Activated CD4-positive, alpha-beta T cell treated with anti-CD3 and anti-CD28 coated beads, Interleukin-2, amount 10 ng/mL, durations not matched to agents 7 days and 5 days (primary cell): ENCODE data around the gene ATXN1. TPM values are rescaled to one million over a fixed set of nuclear protein-coding genes. Genes with fewer than 3 reads are reported as not detected.
A peak's percentile ranks its signal among the peaks of the same experiment; 100 is the strongest.

Experiments used
- CTCF ChIA-PET: fragments of 350-600 bp; sonication (Branson Sonifier 250); formaldehyde crosslinking; loops from one replicate; lab custom pipeline; 2021; ENCODE audit warnings: antibody characterized with exemption; lab: Charles Lee
- POLR2A ChIA-PET: fragments of 350-600 bp; sonication (Branson Sonifier 250); formaldehyde crosslinking; loops from one replicate; lab custom pipeline; 2021; ENCODE audit warnings: antibody characterized with exemption; lab: Charles Lee
- DNase-seq: peaks from one replicate; pipeline ENCODE4 v3.0.0-alpha.2; 2020
- H3K27ac Mint-ChIP-seq: one replicate; pipeline ENCODE4 v1.8.0; 2021; ENCODE audit warnings: mild to moderate bottlenecking, moderate library complexity, mixed read lengths
- H3K27me3 Mint-ChIP-seq: one replicate; pipeline ENCODE4 v1.8.0; 2021; ENCODE audit warnings: mixed read lengths
- H3K36me3 Mint-ChIP-seq: one replicate; pipeline ENCODE4 v1.8.0; 2021; ENCODE audit warnings: low read depth, mixed read lengths
- H3K4me1 Mint-ChIP-seq: one replicate; pipeline ENCODE4 v1.8.0; 2021; ENCODE audit warnings: mixed read lengths
- H3K4me3 Mint-ChIP-seq: one replicate; pipeline ENCODE4 v1.8.0; 2021; ENCODE audit warnings: mild to moderate bottlenecking, moderate library complexity, mixed read lengths
- H3K9me3 Mint-ChIP-seq: one replicate; pipeline ENCODE4 v1.8.0; 2021; ENCODE audit warnings: mixed read lengths
- total RNA-seq, 2 experiments: library from RNA; stranded (reverse); gene quantifications; one replicate each; pipeline ENCODE4 v1.2.3, GENCODE V29; 2021

Gene ATXN1
- total RNA-seq, 2 experiments from 2014 or later = 36.0 to 40.4 TPM

DNA sequence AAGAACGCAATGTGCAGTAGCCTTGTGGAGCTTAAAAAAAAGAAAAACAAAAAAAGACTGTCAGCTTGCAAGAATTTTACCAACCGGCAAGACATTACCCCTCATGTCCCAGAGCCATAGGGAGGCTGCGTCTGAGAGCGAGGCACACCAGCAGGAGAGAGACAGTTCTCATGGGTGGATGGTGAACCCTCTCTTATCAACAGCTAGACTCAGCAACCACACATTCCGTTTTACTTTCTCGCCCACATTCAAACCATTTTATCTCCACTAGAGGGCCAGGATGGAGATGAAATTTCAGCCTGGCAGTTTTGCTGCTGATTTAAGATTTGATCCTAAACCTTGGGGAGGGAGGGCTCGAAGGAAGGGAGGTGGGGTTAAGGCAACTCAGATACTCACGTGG lies 247.0 kb downstream of the ATXN1 start:
- Mint-ChIP-seq H3K27ac (peak overlapping the region; percentile 65), H3K9me3 (no peaks in the 10 kb centered on the region), H3K4me1 (peaks cover 68% of the 10 kb centered on the region), H3K4me3 (no peak overlapping the region), H3K27me3 (no peaks in the 10 kb centered on the region), H3K36me3 (peaks cover 13% of the 10 kb centered on the region)
- POLR2A ChIA-PET = interaction anchor here (0.6 kb wide), 1 partner anchor 84 kb away, joined by 5 read pairs; no protein-coding TSS in a partner anchor
- CTCF ChIA-PET = interaction anchor here (0.6 to 2.7 kb wide), 11 partner anchors 10 to 257 kb away, joined by 3 to 9 read pairs (median 4); partner anchors contain the start of gene ATXN1
- peak; percentile 47 for DNase-seq

DNA sequence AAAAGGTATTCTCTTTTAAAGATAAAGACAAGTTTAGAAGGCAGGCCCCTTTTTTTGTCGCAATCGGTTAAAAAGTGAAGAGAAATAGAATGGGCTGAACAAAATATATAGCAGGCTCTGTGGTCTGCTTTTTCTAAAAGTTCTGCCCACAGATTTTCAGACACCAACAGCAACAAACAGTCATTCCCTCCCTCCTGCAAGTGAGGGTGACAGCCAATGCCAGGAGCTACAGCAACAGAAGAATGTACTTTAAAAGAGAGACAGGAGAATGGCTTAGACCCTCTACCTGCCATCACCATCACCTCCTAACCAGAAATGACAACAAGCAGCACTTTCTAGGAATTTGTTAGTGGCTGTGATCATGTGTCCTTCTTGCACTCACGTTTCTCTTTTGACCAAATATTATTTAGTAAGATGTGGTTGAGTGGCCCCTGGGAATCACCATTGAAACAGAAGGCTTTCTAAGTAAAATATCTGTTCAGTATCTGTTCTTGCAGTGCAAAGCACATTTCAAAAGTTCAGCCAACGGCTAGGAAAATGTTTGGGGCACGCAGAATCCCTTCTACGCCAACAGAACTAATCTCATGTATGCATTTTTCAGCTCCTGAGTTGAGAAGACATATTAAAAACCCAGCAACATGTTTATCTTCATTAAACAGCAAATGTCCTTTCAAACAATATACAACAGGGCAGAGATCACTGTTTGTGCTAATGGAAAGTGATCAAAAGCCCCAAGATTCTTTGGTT lies 248.5 kb downstream of the ATXN1 start:
- H3K4me3 Mint-ChIP-seq = no peak overlapping the region
- POLR2A ChIA-PET = interaction anchor here (1.0 kb wide), 1 partner anchor 98 kb away, joined by 3 read pairs; no protein-coding TSS in a partner anchor
- CTCF ChIA-PET = interaction anchor here (0.8 to 2.7 kb wide), 7 partner anchors 17 to 258 kb away, joined by 3 to 9 read pairs (median 6); partner anchors contain the start of gene ATXN1
- H3K27me3 Mint-ChIP-seq = no peaks in the 10 kb centered on the region
- H3K9me3 Mint-ChIP-seq = no peaks in the 10 kb centered on the region
- H3K4me1 Mint-ChIP-seq = peaks cover 55% of the 10 kb centered on the region
- peaks cover 13% of the 10 kb centered on the region for H3K36me3 Mint-ChIP-seq
- H3K27ac Mint-ChIP-seq = peak overlapping the region; percentile 26
- no peak for DNase-seq

DNA sequence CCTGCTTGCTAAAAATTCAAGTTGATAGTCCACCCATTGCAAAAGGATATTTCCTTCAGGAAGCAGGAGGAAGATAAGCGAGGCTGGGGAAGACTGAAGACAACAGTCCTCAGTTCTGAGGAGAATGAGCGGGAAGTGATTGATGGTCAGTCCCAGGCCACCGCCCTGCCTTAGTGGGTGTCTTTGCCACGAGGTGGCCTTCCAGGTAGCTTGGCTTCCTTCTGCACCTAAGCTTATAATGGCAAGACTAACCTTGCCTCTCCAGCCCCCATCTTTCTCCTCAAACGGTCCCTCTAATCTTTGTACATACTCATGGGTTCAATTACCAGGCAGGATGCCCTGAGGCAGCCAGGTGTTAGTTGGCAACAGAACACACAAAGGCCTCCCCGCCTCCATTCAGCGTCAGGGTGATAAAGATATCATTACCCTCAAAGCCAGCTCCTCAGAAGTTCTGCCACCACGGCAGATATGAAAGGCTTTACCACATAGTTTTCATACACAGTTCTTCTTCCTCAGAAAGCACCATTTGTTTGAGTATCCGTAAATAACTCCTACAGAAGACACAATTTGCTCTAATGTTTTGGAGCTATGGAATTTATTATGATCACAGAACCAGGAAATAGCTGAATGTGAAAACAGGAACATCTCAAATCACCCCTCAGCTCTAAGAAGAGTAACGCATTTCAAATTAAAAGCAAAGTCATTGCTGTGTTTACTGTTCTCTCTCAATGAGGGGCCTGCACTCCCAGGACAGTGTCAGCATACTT lies 249.4 kb downstream of the ATXN1 start:
- H3K36me3 Mint-ChIP-seq = peaks cover 12% of the 10 kb centered on the region
- H3K4me1 Mint-ChIP-seq = peaks cover 50% of the 10 kb centered on the region
- H3K9me3 Mint-ChIP-seq = no peaks in the 10 kb centered on the region
- H3K27ac Mint-ChIP-seq = peak overlapping the region; percentile 59
- H3K27me3 Mint-ChIP-seq = no peaks in the 10 kb centered on the region
- ChIA-PET CTCF (interaction anchor here (0.5 to 2.4 kb wide), 14 partner anchors 17 to 416 kb away, joined by 3 to 9 read pairs (median 4); partner anchors contain the start of gene ATXN1), POLR2A (interaction anchor here (1.0 kb wide), 1 partner anchor 97 kb away, joined by 3 read pairs; no protein-coding TSS in a partner anchor)
- H3K4me3 Mint-ChIP-seq = no peak overlapping the region
- peak; percentile 49 for DNase-seq

DNA sequence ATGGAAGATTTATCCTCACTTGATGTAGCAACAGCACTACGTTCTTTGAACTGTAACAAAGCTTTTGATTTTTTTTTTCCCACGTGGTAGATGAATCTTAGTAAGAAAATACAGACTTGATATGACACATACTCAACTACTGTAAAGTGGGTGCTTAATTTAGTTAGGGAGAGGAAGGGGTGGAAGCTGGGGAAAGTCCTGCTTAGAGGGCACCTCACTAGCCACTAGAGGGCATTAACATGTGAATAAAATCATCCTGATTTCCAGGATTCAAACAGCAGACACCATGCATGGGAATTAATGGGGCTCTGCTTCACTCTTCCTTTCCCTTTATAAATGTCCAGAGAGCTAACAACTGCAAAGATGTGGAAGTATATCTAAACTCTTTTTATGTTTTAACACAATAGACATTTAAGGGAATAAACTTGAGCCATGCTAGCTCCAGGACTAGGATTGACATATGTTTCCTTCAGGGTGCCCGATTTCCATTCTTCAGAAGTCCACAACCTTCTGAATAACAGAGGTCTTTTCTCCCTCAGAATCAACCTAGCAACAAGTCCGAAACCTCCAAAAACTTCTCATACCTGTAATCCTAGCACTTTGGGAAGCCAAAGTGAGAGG lies 250.1 kb downstream of the ATXN1 start:
- no peaks in the 10 kb centered on the region for H3K27me3 Mint-ChIP-seq
- no peak overlapping the region for H3K27ac Mint-ChIP-seq
- ChIA-PET POLR2A (no interaction called here), CTCF (interaction anchor here (0.6 to 2.4 kb wide), 18 partner anchors 12 to 456 kb away, joined by 3 to 9 read pairs (median 4); partner anchors contain the start of gene ATXN1)
- DNase-seq = no peak
- peaks cover 12% of the 10 kb centered on the region for H3K36me3 Mint-ChIP-seq
- peaks cover 50% of the 10 kb centered on the region for H3K4me1 Mint-ChIP-seq
- no peak overlapping the region for H3K4me3 Mint-ChIP-seq
- no peaks in the 10 kb centered on the region for H3K9me3 Mint-ChIP-seq

DNA sequence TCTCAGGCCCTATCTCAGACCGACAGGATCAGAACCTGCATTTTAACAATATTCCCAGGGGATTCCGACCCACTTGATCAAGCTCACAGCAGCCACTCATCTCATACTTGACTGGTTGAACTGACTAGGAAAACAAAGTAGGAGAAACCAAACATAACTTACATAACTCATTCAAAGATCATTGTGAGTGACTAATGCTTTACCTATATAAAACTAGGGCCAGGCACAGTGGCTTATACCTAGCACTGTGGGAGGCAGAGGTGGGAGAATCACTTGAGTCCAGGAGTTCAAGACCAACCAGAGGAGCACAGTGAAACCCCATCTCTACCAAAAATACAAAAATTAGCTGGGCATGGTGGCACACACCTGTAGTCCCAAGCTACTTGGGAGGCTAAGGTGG lies 251.0 kb downstream of the ATXN1 start:
- Mint-ChIP-seq H3K4me3 (no peak overlapping the region), H3K4me1 (peaks cover 53% of the 10 kb centered on the region), H3K36me3 (peaks cover 12% of the 10 kb centered on the region), H3K27me3 (no peaks in the 10 kb centered on the region), H3K9me3 (no peaks in the 10 kb centered on the region), H3K27ac (no peak overlapping the region)
- CTCF ChIA-PET = interaction anchor here (0.6 to 2.4 kb wide), 10 partner anchors 13 to 456 kb away, joined by 3 to 9 read pairs (median 4); partner anchors contain the start of gene ATXN1
- no peak for DNase-seq
- POLR2A ChIA-PET = no interaction called here

DNA sequence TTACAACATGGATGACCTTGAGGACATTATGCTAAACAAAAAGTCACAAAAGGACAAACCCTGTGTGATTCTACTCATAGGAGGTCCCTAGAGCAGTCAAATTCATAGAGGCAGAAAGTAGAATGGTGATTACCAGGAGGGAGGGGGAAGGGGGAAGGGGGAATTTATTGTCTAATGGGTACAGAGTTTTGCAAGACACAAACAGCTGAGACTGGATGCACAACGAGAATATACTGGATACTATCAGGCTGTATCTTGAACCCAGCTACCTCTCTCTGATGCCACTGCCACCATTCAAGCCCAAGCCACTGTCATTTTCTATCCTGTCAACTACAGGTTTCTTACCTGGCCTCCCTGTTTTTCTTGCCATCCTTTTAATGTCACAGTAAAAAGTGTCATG lies 252.3 kb downstream of the ATXN1 start:
- H3K4me1 Mint-ChIP-seq = peaks cover 55% of the 10 kb centered on the region
- no peak overlapping the region for H3K27ac Mint-ChIP-seq
- no peaks in the 10 kb centered on the region for H3K9me3 Mint-ChIP-seq
- H3K27me3 Mint-ChIP-seq = no peaks in the 10 kb centered on the region
- peaks cover 9% of the 10 kb centered on the region for H3K36me3 Mint-ChIP-seq
- ChIA-PET POLR2A (no interaction called here), CTCF (no interaction called here)
- DNase-seq = no peak
- no peak overlapping the region for H3K4me3 Mint-ChIP-seq

DNA sequence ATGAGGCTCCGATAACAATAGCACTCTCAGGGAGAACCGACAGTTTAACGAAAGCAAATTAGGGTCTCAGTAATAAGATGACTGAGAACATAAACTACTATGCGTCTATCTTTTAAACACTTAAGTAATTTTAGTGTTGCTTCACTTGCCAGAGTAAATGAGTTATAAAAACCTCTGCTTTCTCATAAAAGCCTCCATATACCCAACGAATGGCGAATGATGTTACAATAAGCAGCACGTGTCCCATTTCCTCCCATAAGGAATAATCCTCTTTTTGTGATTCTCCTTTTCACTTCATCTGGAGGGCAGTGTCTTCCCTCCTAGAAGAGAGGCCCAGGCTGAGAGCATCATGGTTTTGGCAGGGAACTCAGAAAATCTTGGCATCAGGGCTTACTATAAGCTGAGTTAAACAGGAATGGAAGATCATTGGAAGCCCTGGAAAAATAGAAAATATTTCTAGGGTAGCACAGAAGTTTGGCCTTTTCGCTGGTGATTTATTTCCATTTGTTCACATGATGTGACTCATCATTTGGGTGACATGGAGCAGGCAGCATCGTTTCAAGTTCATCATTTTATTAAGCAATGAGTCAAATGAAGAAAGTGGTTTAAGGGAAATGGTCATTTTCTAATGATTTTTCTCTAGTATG lies 255.4 kb downstream of the ATXN1 start:
- ChIA-PET CTCF (interaction anchor here (0.9 kb wide), 1 partner anchor 174 kb away, joined by 4 read pairs; no protein-coding TSS in a partner anchor), POLR2A (no interaction called here)
- peaks cover 10% of the 10 kb centered on the region for H3K36me3 Mint-ChIP-seq
- H3K9me3 Mint-ChIP-seq = no peaks in the 10 kb centered on the region
- H3K27ac Mint-ChIP-seq = no peak overlapping the region
- H3K27me3 Mint-ChIP-seq = no peaks in the 10 kb centered on the region
- peaks cover 34% of the 10 kb centered on the region for H3K4me1 Mint-ChIP-seq
- no peak overlapping the region for H3K4me3 Mint-ChIP-seq
- DNase-seq = no peak

DNA sequence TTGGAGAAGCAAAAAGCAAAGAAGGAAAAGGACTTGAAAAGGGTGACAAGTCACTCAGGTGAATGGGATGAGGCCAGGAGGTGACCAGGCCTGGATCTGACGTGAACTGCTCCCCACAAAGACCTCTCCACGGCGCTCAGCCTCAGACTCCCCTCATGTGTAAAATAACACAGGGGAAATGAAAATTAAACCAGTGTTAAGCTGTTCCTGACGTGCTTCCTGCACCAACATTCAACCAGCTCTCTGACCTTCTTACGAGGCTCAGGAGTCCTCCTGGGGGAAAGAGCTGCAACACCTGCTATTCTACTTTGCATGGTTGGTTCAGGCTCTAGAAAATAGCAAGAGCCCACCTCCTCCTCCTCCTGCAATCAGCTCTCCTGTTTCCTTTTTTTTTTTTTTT lies 256.7 kb downstream of the ATXN1 start:
- H3K4me1 Mint-ChIP-seq = peaks cover 28% of the 10 kb centered on the region
- CTCF ChIA-PET = interaction anchor here (0.5 to 1.3 kb wide), 6 partner anchors 9 to 1281 kb away, joined by 3 to 4 read pairs (median 3); no protein-coding TSS in a partner anchor
- POLR2A ChIA-PET = no interaction called here
- peak overlapping the region; percentile 3 for H3K27ac Mint-ChIP-seq
- peaks cover 2% of the 10 kb centered on the region for H3K9me3 Mint-ChIP-seq
- H3K36me3 Mint-ChIP-seq = peaks cover 12% of the 10 kb centered on the region
- no peak for DNase-seq
- H3K27me3 Mint-ChIP-seq = no peaks in the 10 kb centered on the region
- H3K4me3 Mint-ChIP-seq = no peak overlapping the region

DNA sequence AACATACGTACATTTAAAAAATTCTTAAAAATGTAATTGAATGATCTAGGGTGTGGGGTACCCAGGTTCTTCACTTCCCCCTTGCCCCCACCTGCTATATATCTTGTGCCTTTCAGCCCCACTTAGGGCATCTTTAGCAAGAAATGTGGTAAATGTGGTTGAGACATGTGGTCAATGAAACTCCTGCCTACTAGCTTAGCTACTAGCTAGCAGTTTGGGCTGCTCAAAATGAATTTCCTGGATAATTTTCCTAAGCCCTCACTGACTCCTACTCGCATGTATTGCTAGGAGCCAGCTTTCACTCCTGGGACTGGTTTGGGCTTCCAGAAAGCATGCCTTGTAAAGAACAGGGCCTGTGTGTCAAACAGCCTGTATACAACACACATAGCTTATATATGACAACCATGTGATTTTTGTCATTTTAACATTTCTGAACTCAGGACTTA lies 257.3 kb downstream of the ATXN1 start:
- no peak overlapping the region for H3K4me3 Mint-ChIP-seq
- H3K27me3 Mint-ChIP-seq = no peaks in the 10 kb centered on the region
- H3K27ac Mint-ChIP-seq = no peak overlapping the region
- POLR2A ChIA-PET = no interaction called here
- H3K9me3 Mint-ChIP-seq = peaks cover 2% of the 10 kb centered on the region
- CTCF ChIA-PET = interaction anchor here (1.2 to 1.3 kb wide), 3 partner anchors 10 to 24 kb away, joined by 3 to 4 read pairs (median 3); no protein-coding TSS in a partner anchor
- H3K36me3 Mint-ChIP-seq = peaks cover 13% of the 10 kb centered on the region
- peaks cover 26% of the 10 kb centered on the region for H3K4me1 Mint-ChIP-seq
- peak; percentile 43 for DNase-seq

DNA sequence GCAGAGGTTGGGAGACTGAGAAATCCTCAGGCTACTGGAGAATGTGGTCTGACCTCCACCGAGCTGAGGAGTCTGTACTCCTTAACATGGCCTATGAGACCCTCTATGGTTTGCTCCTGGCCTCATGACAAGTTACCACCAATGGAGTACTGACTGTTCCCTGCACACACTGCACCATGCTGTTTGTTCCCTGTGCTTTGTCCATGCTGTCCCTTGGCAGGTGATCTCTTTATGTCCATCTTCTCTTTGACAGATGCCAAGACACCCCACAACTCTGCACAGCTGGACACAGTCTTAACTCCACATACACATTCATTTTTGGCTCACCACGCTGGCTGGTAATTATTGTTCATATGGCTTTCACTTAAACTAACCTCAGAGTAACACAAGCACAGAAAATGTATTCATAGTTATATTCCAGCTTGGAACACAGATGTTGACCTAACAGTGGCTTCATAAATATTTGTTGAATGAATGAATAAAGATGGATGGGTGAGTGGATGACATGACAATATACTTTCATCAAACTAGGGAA lies 258.0 kb downstream of the ATXN1 start:
- no peaks in the 10 kb centered on the region for H3K27me3 Mint-ChIP-seq
- POLR2A ChIA-PET = no interaction called here

DNA sequence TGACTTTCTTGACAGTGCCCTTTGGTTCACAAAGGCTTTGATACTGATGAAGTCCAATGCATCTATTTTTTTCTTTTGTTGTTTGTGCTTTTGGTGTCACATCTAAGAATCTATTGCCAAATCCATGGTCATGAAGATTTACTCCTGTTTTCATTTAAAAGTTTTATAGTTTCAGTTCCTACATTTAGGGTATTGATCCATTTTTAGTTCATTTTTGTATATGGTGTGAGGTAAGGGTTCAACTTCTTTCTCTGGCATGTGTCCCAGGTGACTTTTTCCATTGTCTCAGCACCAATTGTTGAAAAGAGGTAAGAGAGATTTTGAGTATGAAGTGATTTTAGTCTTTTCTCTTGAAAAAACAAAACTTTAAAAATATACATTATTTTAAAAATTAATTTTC lies 262.3 kb downstream of the ATXN1 start:
- CTCF ChIA-PET = no interaction called here
- no peak overlapping the region for H3K4me3 Mint-ChIP-seq
- H3K27me3 Mint-ChIP-seq = no peaks in the 10 kb centered on the region
- H3K27ac Mint-ChIP-seq = no peak overlapping the region
- POLR2A ChIA-PET = no interaction called here
- DNase-seq = no peak
- H3K9me3 Mint-ChIP-seq = peaks cover 2% of the 10 kb centered on the region
- H3K36me3 Mint-ChIP-seq = peaks cover 17% of the 10 kb centered on the region
- peaks cover 28% of the 10 kb centered on the region for H3K4me1 Mint-ChIP-seq

More for the DNA sequence above, 258.0 kb downstream of the ATXN1 start:
- H3K36me3 Mint-ChIP-seq = peaks cover 17% of the 10 kb centered on the region
- CTCF ChIA-PET = no interaction called here
- peaks cover 2% of the 10 kb centered on the region for H3K9me3 Mint-ChIP-seq
- no peak for DNase-seq
- H3K4me1 Mint-ChIP-seq = peaks cover 26% of the 10 kb centered on the region
- H3K27ac Mint-ChIP-seq = no peak overlapping the region
- H3K4me3 Mint-ChIP-seq = no peak overlapping the region
